Lower leg skin (tissue), 4 donors: ENCODE results near the gene TRMT10A. TPM values are rescaled to one million over a fixed set of nuclear protein-coding genes. Genes with fewer than 3 reads are reported as not detected.

Experiments used
- DNase-seq, 2 donors: peaks; one replicate each; pipeline ENCODE4 v3.0.0-alpha.2; 2019; ENCODE audit warnings: low spot score in 2 of 2
- H3K4me3 ChIP-seq: fragments of 200-600 bp; sonication (generic); 2 replicates; pipeline ENCODE4 v1.5.1; 2017; ENCODE audit warnings: mild to moderate bottlenecking, low read depth; ENCODE audit not compliant: poor library complexity, severe bottlenecking
- POLR2A ChIP-seq, 2 donors: fragments of 450-650 bp; IDR thresholded peaks; one replicate each; pipeline ENCODE4 v1.6.1; 2016 to 2017; ENCODE audit warnings: antibody characterized with exemption in 2 of 2, mild to moderate bottlenecking in 1 of 2, moderate library complexity in 1 of 2
- WGBS, 2 donors: methylation state at CpG; one replicate each; pipeline ENCODE4 v1.1.5; 2018; 5-methylcytosine and 5-hydroxymethylcytosine counted together
- intact Hi-C: fragments of 100-400 bp; cut with DNase I; formaldehyde crosslinking; loops from one replicate; pipeline ENCODE4 v1.15.0; 2023; ENCODE audit warnings: low total_unique reads
- total RNA-seq, 4 donors: library from RNA; depleted of rRNA; stranded (reverse); fragments of >200 nt; gene quantifications; one replicate each; pipeline ENCODE4 v1.1.0, GENCODE V29; 2016
- TF ChIP-seq, protein P1 (sequence below), 3 donors: fragments of 450-650 bp; IDR thresholded peaks; one replicate each; pipeline ENCODE4 v1.5.1; 2016; ENCODE audit warnings: antibody characterized with exemption in 3 of 3, mild to moderate bottlenecking in 3 of 3, moderate library complexity in 2 of 3

The TRMT10A gene, protein sequence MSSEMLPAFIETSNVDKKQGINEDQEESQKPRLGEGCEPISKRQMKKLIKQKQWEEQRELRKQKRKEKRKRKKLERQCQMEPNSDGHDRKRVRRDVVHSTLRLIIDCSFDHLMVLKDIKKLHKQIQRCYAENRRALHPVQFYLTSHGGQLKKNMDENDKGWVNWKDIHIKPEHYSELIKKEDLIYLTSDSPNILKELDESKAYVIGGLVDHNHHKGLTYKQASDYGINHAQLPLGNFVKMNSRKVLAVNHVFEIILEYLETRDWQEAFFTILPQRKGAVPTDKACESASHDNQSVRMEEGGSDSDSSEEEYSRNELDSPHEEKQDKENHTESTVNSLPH
- 1 to 10 TPM; 1.3 to 9.0 (median 4.7) TPM for total RNA-seq

DNA sequence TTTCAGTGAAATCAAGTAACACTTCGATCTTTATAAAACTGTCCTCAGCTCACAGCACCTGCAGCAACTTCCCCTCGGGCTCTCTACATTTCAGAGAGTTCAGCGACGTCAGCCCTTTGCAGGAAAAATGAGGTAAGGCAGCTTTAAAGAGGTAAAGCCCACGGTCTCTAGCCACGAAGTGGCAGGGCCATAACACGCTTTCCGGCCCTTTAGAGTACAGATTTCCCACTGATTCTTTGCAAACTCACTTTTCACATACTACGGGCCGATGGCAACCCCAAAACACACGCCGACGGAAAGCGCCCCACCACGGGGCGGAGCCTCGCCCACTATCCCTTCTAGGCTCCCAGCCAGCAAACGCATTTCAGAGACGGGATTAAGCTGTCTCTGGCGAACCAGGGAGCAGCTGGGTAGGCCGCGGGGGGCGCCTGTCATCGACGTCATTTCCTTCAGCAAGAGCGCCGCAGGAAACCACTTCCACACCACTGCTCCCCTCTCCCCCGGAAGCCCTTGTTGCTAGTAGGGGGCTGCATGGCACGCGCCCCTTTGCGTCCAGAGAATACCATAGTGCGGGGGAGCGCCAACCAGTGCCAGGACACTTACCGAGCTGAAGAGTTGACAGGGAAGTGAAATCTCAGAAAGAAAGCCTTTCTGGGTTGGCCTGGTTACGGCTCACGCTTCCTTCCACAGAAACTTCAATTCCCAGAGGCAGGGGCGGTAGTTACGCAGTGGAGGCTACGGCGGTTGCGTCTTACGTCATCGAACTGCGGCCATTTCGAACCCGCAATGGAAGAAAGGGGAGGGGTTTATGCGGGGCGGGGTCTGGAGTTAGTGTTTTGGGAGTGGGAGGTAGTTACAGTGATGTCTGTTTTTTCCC is at the start of gene TRMT10A:
TSS of gene TRMT10A (minus strand) at position 730 of the 877 bp plus-strand sequence. CDS start 4,701 bp downstream, outside the sequence.
- TF ChIP-seq POLR2A (IDR thresholded peaks at IDR 0.05) = no peak
- TF ChIP-seq, protein P1, sequence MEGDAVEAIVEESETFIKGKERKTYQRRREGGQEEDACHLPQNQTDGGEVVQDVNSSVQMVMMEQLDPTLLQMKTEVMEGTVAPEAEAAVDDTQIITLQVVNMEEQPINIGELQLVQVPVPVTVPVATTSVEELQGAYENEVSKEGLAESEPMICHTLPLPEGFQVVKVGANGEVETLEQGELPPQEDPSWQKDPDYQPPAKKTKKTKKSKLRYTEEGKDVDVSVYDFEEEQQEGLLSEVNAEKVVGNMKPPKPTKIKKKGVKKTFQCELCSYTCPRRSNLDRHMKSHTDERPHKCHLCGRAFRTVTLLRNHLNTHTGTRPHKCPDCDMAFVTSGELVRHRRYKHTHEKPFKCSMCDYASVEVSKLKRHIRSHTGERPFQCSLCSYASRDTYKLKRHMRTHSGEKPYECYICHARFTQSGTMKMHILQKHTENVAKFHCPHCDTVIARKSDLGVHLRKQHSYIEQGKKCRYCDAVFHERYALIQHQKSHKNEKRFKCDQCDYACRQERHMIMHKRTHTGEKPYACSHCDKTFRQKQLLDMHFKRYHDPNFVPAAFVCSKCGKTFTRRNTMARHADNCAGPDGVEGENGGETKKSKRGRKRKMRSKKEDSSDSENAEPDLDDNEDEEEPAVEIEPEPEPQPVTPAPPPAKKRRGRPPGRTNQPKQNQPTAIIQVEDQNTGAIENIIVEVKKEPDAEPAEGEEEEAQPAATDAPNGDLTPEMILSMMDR (IDR thresholded peaks at IDR 0.05) = no peak
- H3K4me3 ChIP-seq = peak within 1 kb of the TSS; percentile 31
- 0% methylated on average over 39 to 47 of the region's 48 CpGs for WGBS, 2 donors
- DNase-seq = peak; percentile 96 to 99
- intact Hi-C loops = loop anchor here (5.0 kb wide), 2 partner anchors 244 to 389 kb away; partner anchors contain the start of gene H2AZ1

DNA sequence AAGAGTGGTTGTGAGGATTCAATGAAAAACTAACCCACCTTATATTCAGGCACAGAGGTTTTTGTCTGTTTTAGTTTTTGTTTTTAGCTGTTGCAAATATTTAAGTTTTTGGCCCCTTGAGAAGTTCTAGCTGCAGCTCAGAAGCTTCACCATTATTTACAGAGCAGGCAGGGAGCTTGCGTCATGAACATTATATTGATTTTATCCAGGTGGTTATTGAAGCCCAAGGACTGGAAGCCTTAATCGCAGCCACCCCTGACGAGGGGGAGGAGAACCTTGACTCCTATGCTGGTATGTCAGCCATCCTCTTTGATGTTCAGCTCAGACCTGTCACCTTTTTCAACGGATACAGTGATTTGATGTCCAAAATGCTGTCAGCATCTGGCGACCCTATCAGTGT is 48.9 kb upstream of the TRMT10A start:
- 32 to 48% methylated on average over 5 of the region's 5 CpGs for WGBS, 2 donors

DNA sequence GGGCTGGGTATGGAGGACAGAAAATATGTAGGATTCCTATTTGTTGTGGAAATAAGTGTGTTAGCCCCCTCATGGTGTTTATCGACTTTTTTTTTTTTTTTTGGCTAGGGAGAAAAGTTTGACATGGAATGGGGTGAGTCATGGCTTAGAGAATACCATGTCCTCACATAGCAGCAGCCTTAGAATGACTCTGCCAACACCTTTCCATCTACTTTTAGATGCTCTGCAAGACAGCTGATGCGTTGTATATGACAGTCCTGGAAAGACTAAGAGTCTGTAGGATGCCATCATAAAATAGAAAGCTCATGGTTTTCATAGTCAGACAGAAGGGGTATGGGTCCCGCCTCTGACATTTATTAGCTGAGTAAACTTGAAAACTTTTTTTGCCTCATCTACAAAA is 48.4 kb upstream of the TRMT10A start:
- TF ChIP-seq, protein P1 (IDR thresholded peaks at IDR 0.05) = no peak
- no peak for TF ChIP-seq POLR2A (IDR thresholded peaks at IDR 0.05)
- intact Hi-C loops = no loop called here
- no peak overlapping the region for H3K4me3 ChIP-seq
- 62 to 68% methylated on average over 3 of the region's 3 CpGs for WGBS, 2 donors
- DNase-seq = no peak

More for the DNA sequence above, 48.9 kb upstream of the TRMT10A start:
- no peak overlapping the region for H3K4me3 ChIP-seq
- intact Hi-C loops = no loop called here
- TF ChIP-seq POLR2A (IDR thresholded peaks at IDR 0.05) = no peak
- TF ChIP-seq, protein P1 (IDR thresholded peaks at IDR 0.05) = no peak
- no peak for DNase-seq

DNA sequence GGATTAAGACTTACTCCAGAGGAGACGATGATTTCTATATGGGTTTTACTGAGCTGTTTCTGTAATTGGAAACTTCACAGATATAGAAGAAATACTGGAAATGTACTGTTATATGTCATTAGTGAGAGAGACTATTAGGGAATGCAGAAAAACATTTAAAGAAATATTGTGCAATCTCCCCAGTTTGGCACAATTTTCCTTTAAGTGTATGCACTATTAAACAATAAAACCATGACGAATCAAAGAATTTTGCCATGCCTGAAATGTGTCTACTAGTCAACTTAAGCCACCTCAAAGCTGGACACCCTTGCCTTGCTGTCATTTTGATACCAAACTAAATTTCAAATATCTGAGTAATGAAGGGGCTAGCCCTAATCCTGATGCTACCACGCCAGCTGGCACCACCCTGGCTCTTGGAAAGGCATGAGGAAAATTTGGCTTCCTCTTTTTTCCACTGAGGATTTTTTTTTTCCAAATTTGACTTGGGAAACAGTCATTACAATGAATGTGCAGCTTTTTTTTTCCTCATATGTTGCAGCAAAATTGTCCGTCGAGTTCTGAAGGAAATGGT is 46.9 kb upstream of the TRMT10A start:
- WGBS, 2 donors = 39 to 40% methylated on average over 5 of the region's 5 CpGs
- TF ChIP-seq, protein P1 (IDR thresholded peaks at IDR 0.05) = no peak
- TF ChIP-seq POLR2A (IDR thresholded peaks at IDR 0.05) = no peak

DNA sequence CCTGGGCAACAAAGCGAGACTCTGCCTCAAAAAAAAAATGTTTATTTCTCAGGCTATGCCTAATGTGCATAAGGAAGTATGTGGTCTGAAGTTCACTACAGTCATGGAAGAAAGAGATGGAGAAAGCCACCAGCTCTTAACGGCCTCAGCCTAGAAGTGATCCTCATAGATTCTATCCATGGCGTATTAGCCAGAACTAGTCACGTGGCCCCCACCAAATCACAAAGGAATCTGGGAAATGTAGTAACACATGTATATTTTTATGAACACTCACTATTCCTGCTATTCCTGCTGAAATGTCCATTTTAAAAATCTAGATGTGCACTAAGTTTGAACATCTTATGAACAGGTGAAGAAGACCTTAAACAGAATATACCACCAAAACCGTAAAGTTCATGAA is 44.6 kb upstream of the TRMT10A start:
- WGBS, 2 donors = 86 to 91% methylated on average over 5 of the region's 5 CpGs
- TF ChIP-seq, protein P1 (IDR thresholded peaks at IDR 0.05) = no peak
- TF ChIP-seq POLR2A (IDR thresholded peaks at IDR 0.05) = no peak
- no peak overlapping the region for H3K4me3 ChIP-seq
- intact Hi-C loops = no loop called here
- DNase-seq = no peak

More for the DNA sequence above, 46.9 kb upstream of the TRMT10A start:
- intact Hi-C loops = no loop called here
- DNase-seq = no peak
- no peak overlapping the region for H3K4me3 ChIP-seq
